ENCODE results near the gene ABHD16B. TPM values are rescaled to one million over a fixed set of nuclear protein-coding genes. Genes with fewer than 3 reads are reported as not detected.

The ABHD16B gene
- total and polyA plus RNA-seq, 2 donors (not counting 3 experiments of a cell fraction or from before 2014, with no cell fraction given): not detected

DNA sequence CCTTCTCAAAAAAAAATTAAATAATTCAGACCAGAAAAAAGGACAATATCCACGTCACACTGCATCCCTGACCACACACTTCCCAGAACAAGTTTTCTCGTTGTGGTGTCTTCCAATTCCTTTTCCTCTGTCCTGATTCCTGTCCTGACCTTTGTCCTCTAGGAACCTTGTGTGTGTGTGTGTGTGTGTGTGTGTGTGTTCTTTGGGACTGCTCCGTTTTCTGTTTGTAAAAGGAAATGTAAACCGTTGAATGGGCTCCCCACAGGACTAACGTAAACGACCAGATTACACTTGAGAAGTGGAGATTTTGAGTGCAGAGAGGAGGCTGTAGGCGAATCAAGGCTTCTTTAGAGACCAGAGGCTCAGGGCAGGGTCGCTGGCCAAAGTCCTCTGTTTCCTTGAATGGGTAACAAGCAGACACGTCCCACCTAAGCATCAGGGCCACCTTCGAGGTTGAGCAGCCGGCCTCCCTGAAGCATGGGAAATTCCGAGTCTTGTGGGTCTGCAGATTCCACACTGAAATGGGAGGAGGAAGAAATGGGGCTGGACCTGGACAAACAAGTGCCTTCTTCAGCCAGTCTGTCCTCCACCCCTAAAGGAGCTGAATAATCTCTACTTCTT lies 37.5 kb upstream of the ABHD16B start:
- intact Hi-C loops (cut with micrococcal nuclease): no loop called here
- ChIA-PET POLR2A (no interaction called here), CTCF (interaction anchor here (1.3 kb wide), 1 partner anchor 18 kb away, joined by 3 read pairs; no protein-coding TSS in a partner anchor)
- FAIRE-seq (no peak), DNase-seq (ENCODE audit: low read depth, low spot score) (no peak)
- H3K79me2 ChIP-seq (ENCODE audit: control insufficient read depth, insufficient read depth, low read length): no peaks in the 10 kb centered on the region
- H4K20me1 ChIP-seq (replicated peaks; ENCODE audit: control insufficient read depth, extremely low read depth, insufficient read depth, low read length): no peaks in the 10 kb centered on the region
- TF ChIP-seq, protein P1, sequence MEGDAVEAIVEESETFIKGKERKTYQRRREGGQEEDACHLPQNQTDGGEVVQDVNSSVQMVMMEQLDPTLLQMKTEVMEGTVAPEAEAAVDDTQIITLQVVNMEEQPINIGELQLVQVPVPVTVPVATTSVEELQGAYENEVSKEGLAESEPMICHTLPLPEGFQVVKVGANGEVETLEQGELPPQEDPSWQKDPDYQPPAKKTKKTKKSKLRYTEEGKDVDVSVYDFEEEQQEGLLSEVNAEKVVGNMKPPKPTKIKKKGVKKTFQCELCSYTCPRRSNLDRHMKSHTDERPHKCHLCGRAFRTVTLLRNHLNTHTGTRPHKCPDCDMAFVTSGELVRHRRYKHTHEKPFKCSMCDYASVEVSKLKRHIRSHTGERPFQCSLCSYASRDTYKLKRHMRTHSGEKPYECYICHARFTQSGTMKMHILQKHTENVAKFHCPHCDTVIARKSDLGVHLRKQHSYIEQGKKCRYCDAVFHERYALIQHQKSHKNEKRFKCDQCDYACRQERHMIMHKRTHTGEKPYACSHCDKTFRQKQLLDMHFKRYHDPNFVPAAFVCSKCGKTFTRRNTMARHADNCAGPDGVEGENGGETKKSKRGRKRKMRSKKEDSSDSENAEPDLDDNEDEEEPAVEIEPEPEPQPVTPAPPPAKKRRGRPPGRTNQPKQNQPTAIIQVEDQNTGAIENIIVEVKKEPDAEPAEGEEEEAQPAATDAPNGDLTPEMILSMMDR (IDR thresholded peaks at IDR 0.05; ENCODE audit: extremely low read depth in 1 of 2, insufficient read depth in 1 of 2, low read depth in 1 of 2, low read length in 2 of 2): no peak
- TF ChIP-seq JUN (IDR thresholded peaks at IDR 0.05; ENCODE audit: borderline replicate concordance, insufficient read depth, insufficient read length, low read depth): no peak
- no peak for TF ChIP-seq EZH2 (IDR thresholded peaks at IDR 0.05; ENCODE audit: borderline replicate concordance, low read depth, low read length, severe bottlenecking)
- TF ChIP-seq POLR2A (IDR thresholded peaks at IDR 0.05; ENCODE audit: low read depth, low read length): no peak
- H3K9me3 ChIP-seq (replicated peaks; ENCODE audit: control insufficient read depth, insufficient read depth, low read length): no peaks in the 10 kb centered on the region
- H3K9ac ChIP-seq (replicated peaks; ENCODE audit: extremely low read depth, insufficient read depth, low read length): no peak overlapping the region
- no peaks in the 10 kb centered on the region for H3K9me1 ChIP-seq (replicated peaks; ENCODE audit: control insufficient read depth, extremely low read depth, insufficient read depth, low read length)
- no peaks in the 10 kb centered on the region for H3K36me3 ChIP-seq (ENCODE audit: control insufficient read depth in 2 of 2, extremely low read depth in 1 of 2, insufficient read depth in 2 of 2, low read length in 2 of 2)
- dilution Hi-C loops (cut with MboI; ENCODE audit: extremely low pct_ligation_motif_present, low sequenced_read_pairs): no loop called here
- BruUV-seq (replicated peaks): no TSS peak
- no peak overlapping the region for H2AFZ ChIP-seq (ENCODE audit: low read depth, low read length)
- no peaks in the 10 kb centered on the region for H3K4me1 ChIP-seq (ENCODE audit: control insufficient read depth, extremely low read depth, insufficient read depth, low read length)
- no peak overlapping the region for H3K4me2 ChIP-seq (ENCODE audit: insufficient read depth, low read length)
- no peak overlapping the region for H3K4me3 ChIP-seq (replicated peaks in 1 of 3; ENCODE audit: insufficient read depth in 1 of 3, low read depth in 1 of 3, low read length in 3 of 3)
- H3K27ac ChIP-seq (ENCODE audit: insufficient read depth, low read depth, low read length): no peak overlapping the region
- peaks cover 9% of the 10 kb centered on the region in 2 experiments for H3K27me3 ChIP-seq (ENCODE audit: control insufficient read depth in 2 of 2, insufficient read depth in 2 of 2, low read length in 2 of 2)

Measured in endothelial cell of umbilical vein (primary cell).